ENCODE results near the gene NCEH1.
"Not testable (repeated sequence)": the region's sequence is repeated elsewhere in the genome, so short reads cannot be mapped to it uniquely, and the experiment has no call there.

The NCEH1 gene

DNA sequence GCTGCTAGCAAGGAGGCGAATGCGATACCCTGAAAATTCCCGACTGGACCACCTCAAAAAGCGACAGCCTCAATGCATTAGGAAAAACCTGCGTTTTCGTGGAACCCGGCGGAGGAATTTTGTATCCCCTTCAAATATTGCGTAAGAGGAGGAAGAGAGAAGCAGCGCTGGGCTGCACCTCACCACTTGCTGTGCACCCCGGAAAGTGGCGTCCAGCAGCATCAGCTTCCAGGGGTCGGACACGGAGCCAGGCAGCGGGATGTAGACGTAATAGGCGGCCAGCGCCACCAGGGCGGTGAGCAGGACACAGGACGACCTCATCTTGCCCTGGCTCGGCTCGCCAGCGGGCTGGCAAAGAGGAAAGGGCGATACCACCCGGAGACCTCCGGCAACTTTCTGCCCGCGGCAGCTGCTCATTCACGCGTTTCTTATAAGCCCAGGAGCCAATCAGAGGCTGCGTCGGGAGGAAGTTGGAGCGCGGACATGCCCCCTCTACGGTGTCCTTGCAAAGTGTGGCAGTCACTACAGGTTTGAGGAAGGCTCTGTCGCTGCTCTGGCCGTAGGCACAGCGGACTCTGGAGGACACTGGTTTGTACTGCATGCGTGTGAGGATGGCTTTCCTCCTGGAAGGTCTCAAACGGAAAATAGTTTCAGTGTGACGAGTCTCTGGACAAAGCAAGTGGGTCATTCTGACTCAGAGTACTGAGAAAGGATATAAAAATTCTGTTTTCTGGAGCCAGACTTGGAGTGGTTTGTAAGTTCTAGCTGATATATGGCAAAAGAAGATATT is at the start of gene NCEH1:
NCEH1 (minus strand) TSS at position 404 of the 790 bp plus-strand sequence; CDS start at position 321, 83 bp downstream.
- peak; percentile 93 for DNase-seq

GRCh38 chr3:172760416-172760815 is 49.5 kb upstream of the NCEH1 start:
- DNase-seq, result not testable (repeated sequence)

DNA sequence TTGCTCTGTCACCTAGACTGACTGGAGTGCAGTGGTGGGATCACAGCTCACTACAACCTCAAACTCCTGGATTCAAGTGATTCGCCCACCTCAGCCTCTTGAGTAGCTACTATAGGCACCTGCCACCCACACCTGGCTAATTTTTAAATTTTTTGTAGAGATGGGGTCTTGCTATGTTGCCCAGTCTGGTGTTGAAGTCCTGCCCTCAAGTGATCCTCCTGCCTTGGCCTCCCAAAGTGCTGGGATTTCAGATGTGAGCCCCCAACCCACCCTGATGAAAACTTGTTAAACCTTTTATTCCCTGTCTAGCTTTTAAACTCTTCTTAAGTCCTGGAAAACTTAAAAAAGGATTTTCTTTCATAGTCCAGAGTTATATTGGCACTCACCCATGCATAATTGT is 42.3 kb upstream of the NCEH1 start:
- DNase-seq, result no peak

DNA sequence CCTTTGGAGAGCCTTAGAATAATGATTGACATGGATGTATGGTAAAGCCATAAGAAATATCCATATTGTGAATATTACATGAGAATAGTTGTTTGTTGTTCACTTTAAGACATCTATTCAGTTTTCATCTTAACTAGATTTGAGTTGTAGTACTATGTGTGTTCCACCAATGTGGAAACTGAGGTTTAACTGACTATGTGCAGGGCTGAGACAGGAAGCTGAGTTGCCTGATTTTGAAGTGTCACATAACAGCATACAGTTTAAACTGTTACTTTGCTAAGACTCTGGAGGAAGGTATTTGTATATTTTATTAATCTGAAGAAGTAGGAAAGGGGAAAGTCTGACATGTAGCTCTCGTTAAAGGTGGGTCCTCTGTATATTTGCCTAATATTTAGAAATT is 41.8 kb upstream of the NCEH1 start:
- no peak for DNase-seq

- DNase-seq, result no peak
Measured at GRCh38 chr3:172751175-172751704, 40.4 kb upstream of the NCEH1 start.

DNA sequence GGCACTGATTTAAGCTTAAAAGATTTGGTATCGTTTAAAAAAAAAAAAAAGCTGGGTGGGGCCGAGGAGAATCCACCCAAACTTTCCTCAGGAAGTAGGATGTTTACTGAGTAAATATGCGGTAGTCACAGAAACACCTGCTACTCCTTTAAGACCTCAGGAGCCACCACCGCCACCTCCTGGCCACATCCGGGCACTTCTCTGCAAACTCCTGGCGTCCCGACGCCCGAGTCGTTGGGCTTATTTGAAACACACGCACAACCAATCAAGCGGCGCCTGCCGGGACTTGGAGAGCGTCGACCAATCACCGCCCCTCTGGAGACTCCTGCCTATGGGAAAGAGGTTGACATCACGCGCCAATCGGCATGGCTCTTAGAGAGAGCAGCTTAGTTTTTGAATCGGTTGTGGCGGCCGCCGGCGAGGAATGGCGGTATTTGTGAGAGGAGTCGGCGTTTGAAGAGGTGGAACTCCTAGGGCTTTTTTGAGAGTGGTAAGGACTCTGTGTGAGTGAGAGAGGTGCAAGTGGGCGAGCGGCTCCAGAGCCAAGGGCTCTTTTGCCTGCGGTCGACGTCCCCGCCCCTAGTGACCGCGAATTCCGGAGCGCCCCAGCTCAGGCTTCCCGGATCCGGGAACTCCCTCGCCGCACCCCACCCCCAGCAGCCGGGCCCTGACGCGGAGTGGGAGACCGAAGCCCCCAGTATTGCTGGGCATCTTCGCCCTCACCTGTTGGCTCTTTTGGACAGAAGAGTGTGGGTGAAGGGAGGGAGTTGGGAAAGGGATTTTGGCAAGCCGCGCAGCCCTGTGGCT is 39.7 kb upstream of the NCEH1 start, which contains the start of gene ECT2:
ECT2 (plus strand) TSS at position 359 of the 807 bp plus-strand sequence. CDS start 3,805 bp downstream, outside the sequence.
- DNase-seq, result peak; percentile 99

DNA sequence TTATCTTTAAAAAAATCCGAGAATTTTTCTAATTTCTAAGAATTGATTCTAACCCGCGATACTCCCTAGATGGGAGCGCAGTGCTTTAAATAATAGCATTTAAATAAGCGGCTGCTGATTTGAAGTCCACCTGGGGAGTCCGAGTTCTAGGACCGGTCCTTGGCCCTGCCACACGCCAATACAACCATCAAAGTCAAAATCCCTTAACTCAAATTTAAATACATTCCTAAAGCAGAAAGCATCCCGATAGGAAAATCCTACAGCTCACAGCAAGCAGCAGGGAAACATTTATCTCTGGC is 39.2 kb upstream of the NCEH1 start:
- DNase-seq, result no peak

DNA sequence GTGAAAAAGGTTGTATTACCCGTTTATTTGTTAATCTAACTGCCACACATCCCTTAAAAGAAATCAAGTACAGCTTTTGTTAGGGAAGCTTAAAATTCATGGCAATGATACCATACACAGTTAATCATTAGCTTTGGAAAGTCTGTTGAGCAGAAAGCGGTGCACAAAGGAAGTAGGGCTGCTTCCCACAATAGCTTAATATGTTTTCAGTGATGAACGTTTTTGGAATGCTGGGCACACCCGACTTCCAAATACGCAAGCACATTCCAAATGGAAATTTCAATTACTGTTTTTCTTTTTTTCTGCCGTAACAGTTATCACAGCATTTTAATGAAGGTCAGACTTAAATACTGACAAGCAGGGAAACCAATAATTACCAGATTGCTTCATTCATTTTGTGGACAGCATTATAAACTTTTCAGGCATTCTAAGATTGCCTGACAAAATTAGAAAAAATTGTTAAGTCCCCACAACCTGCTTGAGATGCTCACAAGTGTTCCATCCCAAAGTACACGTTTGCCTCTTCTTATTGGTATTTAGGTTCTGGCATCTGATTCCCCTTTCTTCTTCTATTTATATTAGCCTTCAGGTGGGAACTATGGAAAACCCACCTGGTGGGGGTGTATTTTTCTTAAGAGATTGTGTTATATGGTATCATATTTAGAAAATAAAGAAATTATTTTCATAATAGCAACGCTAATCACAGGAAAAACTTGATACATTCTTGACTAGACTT is 38.5 kb upstream of the NCEH1 start:
- peak; percentile 37 for DNase-seq

DNA sequence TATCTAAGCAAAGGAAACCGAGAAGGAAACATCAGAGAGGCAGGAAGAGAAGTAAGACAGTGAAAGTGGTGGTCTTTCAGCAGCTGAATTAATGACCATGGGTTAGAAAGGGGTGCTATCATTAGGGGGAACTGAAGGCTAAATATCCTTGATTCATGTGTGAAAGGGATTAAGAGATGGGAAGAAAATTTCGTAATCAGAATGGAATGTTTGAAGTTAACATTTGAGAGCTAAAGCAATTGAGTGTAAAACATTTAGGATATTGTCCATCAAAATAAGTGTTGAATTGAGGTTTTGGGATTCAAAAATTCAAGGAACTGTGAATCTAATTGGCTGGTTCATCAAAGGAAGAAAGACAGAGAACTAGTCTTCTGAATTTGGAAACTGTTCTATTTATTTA is 35.6 kb upstream of the NCEH1 start:
- DNase-seq, result no peak

- DNase-seq, result no peak
Measured at GRCh38 chr3:172739462-172739861, 28.6 kb upstream of the NCEH1 start.

DNA sequence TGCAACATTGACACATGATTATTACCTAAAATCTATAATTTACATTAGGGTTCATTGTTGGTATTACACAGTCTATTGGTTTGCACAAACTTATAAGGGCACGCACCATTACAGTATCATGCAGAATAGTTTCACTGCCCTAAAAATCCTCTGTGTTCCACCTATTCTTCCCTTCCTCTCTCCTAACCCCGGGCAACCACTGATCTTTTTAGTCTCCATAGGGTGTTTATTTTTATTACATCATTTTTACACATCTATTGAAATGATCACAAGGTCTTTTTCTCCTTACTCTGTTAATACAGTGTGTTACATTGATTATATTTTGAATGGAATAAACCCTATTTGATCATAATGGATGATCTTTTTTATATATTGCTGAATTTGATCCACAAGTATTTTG is 24.1 kb upstream of the NCEH1 start:
- DNase-seq, result no peak

DNA sequence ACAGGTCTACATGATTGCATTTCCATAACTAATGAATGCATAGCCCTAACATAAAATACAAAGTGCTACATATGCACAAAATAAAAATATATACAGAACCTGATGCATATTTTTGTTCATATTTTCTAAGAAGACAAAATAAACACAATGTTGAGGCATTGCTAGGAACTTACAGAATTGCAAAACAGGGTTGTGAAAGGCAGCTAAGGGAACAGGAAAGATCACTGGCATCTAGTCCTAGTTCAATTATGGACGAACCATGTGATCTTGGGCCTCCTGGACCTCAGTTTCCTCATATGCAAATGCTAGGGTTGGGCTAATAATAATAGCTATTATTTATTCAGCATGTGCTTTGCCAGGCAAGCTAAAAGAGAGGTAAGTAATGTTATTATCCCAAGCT is 15.5 kb upstream of the NCEH1 start:
- no peak for DNase-seq

- not testable (repeated sequence) for DNase-seq
Measured at GRCh38 chr3:172722536-172723040, 11.7 kb upstream of the NCEH1 start.

DNA sequence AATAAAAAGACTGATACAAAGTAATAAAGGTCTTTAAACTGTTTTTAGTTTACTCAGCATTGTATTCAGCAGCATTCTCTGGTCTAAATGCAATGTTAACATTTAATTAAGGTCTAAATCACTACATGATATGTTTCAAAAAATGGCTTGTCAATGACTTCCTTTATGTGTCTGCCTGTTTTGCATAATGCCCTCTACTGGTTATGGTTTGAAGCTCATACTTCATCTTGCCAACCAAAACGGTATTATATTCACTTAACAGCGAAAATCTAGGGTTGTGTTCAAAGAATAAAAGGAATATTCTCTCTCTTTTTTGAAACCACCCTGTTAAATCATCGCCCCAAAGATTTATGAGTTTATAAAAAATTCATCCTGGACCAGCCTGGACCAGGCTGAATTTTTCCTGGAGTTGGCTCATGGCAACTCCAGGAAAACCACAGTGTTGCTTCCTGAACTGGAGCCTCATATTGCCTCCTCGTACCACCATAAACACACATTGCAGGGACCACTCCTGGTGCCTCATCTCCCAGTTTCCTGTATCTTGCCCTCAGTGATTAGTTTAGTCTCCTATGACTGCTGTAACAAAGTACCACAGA is 6.7 kb upstream of the NCEH1 start:
- DNase-seq, result no peak

DNA sequence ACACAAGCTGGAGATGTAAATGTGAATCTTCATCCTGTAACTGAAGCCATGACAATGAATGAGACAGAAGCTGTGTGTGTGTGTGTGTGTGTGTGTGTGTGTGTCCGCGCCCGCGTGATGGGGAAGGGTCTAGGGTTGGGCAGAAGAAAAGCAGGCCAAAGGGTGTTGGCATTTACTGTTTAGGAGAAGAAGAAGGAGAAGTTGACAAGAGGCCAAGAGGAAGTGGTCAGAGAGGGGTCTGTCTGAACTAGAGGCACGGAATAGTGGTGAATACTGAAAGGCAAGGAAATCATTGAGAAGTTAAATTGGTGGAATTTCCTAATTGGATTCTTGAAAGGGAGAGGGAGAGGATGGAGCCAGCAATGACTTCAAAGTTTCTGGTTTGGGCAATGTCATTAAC is 5.6 kb upstream of the NCEH1 start:
- peak; percentile 24 for DNase-seq

DNA sequence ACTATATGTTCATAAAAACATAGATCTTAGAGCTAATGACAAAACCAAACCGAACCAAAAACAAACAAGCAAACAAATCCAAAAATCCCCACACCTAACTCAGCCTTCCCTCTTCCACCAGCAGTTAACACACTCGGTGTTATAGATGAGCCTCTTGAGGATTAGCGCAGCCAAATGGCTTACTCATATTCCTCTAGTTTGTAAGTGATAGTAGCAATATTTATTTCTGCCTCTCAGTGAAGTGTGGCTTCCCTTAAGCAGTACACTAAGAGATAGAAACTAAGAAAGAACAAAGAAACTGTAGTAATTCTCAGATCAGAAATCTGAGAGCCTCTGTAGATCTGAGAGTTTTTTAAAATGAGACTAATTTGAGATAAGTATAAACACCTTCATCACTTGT is 2.4 kb upstream of the NCEH1 start:
- DNase-seq, result no peak

- no peak for DNase-seq
Measured at GRCh38 chr3:172711454-172711795, 558 bp upstream of the NCEH1 start.

- peak; percentile 50 for DNase-seq
Measured at GRCh38 chr3:172709774-172710663, 848 bp downstream of the NCEH1 start.

DNA sequence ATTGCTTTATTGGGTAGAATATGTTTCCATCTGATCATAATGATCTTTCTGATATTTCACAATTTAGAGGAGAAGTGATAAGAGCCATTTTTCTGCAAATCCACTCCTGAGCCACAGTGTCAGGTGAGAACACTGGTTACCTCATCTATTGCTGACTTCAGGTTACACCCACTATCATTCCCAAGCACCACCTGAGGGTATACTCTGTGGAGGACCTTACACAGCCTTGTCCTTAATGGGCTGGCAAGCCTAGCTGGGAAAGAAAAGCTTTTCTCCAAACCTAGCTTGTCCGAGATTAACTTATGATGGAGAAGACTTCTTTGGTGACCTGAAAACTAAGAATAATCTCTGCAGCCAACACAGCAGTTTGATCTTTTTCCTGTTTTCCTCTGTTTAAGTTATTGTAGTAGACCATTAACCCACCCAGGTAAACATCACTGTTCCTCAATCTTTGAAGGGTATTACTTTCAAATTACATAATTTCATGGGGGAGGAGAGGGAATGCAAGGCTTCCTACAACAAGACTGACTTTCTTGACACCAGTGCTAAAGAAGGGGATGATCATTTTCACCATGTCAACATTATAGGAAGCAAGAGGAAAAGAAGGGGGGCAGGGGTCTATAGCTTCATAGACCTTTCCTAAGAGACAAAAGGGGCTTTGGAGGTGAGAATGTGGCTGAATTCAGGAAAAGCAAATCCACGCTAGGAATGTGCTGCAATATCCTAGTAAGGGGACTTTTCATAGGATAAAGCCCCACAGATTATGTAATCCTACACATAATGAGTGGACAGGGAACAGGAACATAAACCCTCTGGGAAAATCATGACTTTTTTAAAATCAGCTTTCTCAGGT is 1.7 kb downstream of the NCEH1 start:
- DNase-seq, result no peak

DNA sequence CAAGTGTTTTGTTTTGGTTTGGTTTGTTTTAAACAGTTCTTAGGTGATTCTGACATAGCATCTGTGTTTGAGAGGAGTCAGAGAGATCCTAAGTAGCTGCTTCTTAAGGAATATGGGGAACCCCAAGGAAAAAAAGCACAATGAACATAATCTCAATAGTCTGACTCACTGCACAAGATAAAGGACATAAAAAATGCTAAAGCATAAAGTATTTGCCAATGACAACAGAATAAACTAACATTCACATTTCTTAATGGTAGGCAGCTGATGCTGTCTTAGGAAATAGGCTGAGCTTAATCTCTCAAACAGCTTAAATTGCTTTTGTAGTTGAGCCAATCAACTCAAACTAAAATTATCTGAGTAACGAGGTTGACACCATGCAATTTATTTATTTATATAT is 2.9 kb downstream of the NCEH1 start:
- DNase-seq, result no peak

DNA sequence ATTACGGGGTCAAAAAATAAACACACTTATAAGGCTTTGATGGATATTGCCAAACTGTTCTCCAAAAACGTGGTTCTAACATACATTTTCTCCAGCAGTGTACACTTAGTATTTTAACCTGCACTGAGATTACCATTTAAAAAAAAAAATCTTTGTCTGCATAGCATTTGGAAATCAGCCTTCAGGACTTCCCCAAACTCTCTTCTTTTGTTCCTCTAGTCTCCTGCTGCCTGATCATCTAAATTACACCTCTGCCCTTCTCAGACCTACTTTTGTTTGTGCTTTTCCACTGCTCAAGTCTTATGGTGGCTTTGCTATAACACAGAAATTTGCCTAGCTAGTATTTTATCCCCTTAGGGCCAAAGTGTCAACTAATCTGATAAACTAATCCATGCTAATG is 3.8 kb downstream of the NCEH1 start:
- DNase-seq, result no peak
